ENCODE results near the gene KCNJ6.

KCNJ6 gene

DNA sequence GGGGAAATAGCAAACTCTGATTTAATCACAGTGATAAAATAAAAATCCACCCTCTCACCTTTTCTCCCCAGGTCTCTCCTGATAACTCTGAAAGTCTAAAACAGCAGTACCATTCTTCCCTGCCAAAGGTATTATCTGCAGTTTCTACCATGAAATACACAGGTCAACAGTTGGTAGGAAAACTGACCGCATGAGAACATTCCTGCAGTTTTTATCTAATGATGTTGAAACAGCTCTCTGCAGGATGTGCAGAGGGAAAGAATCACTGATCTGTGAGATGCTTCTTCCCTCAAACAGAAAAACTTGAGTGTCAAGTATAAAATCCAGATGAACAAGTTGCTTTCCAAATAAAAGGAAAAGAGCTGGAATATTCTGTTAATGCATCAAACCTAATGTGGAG is 39.1 kb downstream of the KCNJ6 start:
- no peaks in the 10 kb centered on the region for H3K4me1 ChIP-seq (ENCODE audit: control insufficient read depth in 1 of 2, insufficient read depth in 1 of 2, low read depth in 1 of 2, low read length in 1 of 2)
- TF ChIP-seq, protein P1, sequence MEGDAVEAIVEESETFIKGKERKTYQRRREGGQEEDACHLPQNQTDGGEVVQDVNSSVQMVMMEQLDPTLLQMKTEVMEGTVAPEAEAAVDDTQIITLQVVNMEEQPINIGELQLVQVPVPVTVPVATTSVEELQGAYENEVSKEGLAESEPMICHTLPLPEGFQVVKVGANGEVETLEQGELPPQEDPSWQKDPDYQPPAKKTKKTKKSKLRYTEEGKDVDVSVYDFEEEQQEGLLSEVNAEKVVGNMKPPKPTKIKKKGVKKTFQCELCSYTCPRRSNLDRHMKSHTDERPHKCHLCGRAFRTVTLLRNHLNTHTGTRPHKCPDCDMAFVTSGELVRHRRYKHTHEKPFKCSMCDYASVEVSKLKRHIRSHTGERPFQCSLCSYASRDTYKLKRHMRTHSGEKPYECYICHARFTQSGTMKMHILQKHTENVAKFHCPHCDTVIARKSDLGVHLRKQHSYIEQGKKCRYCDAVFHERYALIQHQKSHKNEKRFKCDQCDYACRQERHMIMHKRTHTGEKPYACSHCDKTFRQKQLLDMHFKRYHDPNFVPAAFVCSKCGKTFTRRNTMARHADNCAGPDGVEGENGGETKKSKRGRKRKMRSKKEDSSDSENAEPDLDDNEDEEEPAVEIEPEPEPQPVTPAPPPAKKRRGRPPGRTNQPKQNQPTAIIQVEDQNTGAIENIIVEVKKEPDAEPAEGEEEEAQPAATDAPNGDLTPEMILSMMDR (IDR thresholded peaks at IDR 0.05) = no peak
- H3K9me3 ChIP-seq = no peaks in the 10 kb centered on the region

GRCh38 chr21:37876561-37876960 is 39.7 kb downstream of the KCNJ6 start:
- Histone ChIP-seq H3K27me3 (no peaks in the 10 kb centered on the region), H3K27ac (no peak overlapping the region), H3K4me1 (ENCODE audit: control insufficient read depth in 1 of 2, insufficient read depth in 1 of 2, low read depth in 1 of 2, low read length in 1 of 2) (no peaks in the 10 kb centered on the region), H3K36me3 (no peaks in the 10 kb centered on the region), H3K9me3 (no peaks in the 10 kb centered on the region), H3K4me3 (ENCODE audit: low read depth in 1 of 2, low read length in 1 of 2) (no peak overlapping the region)
- TF ChIP-seq, protein P1 (IDR thresholded peaks at IDR 0.05) = no peak

More for the DNA sequence above, 39.1 kb downstream of the KCNJ6 start:
- Histone ChIP-seq H3K27me3 (no peaks in the 10 kb centered on the region), H3K36me3 (no peaks in the 10 kb centered on the region), H3K27ac (no peak overlapping the region), H3K4me3 (ENCODE audit: low read depth in 1 of 2, low read length in 1 of 2) (no peak overlapping the region)

- H3K9me3 ChIP-seq = no peaks in the 10 kb centered on the region
- TF ChIP-seq, protein P1 (IDR thresholded peaks at IDR 0.05) = no peak
- no peak overlapping the region for H3K4me3 ChIP-seq (ENCODE audit: low read depth in 1 of 2, low read length in 1 of 2)
- no peak overlapping the region for H3K27ac ChIP-seq
- H3K27me3 ChIP-seq = no peaks in the 10 kb centered on the region
- no peaks in the 10 kb centered on the region for H3K36me3 ChIP-seq
- H3K4me1 ChIP-seq (ENCODE audit: control insufficient read depth in 1 of 2, insufficient read depth in 1 of 2, low read depth in 1 of 2, low read length in 1 of 2) = no peaks in the 10 kb centered on the region
These were observed 41.1 kb downstream of the KCNJ6 start for GRCh38 chr21:37874904-37875780.

DNA sequence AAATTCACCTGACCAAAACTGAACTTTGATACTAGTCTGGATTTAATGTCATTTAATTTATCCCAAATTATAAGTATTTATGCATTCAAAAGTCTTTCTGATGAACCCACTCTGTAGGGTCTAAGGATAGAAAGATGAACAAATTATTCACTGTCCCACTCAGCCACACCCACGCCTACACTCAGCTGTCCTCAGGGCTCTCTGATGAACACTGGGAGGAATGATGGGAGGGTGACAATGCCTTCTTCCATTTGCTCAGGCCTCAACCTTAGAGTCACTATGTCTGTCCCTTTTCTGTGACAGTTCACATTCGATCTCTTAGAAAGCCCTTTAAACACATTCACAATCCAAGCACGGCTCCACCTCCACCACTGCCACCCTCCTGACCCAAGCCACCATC is 41.8 kb downstream of the KCNJ6 start:
- H3K9me3 ChIP-seq = no peaks in the 10 kb centered on the region
- H3K4me3 ChIP-seq (ENCODE audit: low read depth in 1 of 2, low read length in 1 of 2) = no peak overlapping the region
- TF ChIP-seq, protein P1 (IDR thresholded peaks at IDR 0.05) = no peak
- H3K27ac ChIP-seq = no peak overlapping the region
- no peaks in the 10 kb centered on the region for H3K4me1 ChIP-seq (ENCODE audit: control insufficient read depth in 1 of 2, insufficient read depth in 1 of 2, low read depth in 1 of 2, low read length in 1 of 2)
- no peaks in the 10 kb centered on the region for H3K36me3 ChIP-seq
- no peaks in the 10 kb centered on the region for H3K27me3 ChIP-seq

DNA sequence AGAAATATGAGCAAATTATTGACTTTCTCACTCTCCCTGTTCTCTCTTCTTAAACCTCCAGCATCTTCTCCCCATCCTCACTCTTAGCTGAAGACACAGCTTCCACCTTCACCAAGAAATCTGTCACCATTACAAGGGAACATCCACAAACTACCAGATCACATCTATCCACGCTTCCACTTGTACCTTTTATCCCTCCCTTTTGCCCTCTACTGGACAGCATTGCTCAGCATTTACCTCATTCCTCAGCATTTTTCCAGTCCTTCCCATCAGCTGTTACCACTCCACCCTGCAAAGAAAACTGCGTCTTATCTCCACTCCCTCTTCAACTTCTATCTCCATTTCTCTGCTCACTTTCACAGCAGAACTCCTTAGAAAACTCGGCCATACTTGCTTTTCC is 42.6 kb downstream of the KCNJ6 start:
- no peaks in the 10 kb centered on the region for H3K36me3 ChIP-seq
- H3K27ac ChIP-seq = no peak overlapping the region
- H3K4me3 ChIP-seq (ENCODE audit: low read depth in 1 of 2, low read length in 1 of 2) = no peak overlapping the region
- TF ChIP-seq, protein P1 (IDR thresholded peaks at IDR 0.05) = no peak
- no peaks in the 10 kb centered on the region for H3K9me3 ChIP-seq
- H3K4me1 ChIP-seq (ENCODE audit: control insufficient read depth in 1 of 2, insufficient read depth in 1 of 2, low read depth in 1 of 2, low read length in 1 of 2) = no peaks in the 10 kb centered on the region
- H3K27me3 ChIP-seq = no peaks in the 10 kb centered on the region
